GM12891 (cell line): ENCODE results near the gene RNASE7.
"Not testable (repeated sequence)": the region's sequence is repeated elsewhere in the genome, so short reads cannot be mapped to it uniquely, and the experiment has no call there.

Source experiments
- POLR2A ChIP-seq: IDR thresholded peaks from 2 replicates; pipeline ENCODE4 v1.6.1; 2011; ENCODE audit warnings: low read depth, low read length, control low read depth
- POLR2AphosphoS5 ChIP-seq: IDR thresholded peaks from 2 replicates; pipeline ENCODE4 v1.6.1; 2011; ENCODE audit warnings: low read depth, low read length, control low read depth
- TAF1 ChIP-seq: IDR thresholded peaks from 2 replicates; pipeline ENCODE4 v1.6.1; 2011; ENCODE audit warnings: low read depth, low read length, control low read depth

DNA sequence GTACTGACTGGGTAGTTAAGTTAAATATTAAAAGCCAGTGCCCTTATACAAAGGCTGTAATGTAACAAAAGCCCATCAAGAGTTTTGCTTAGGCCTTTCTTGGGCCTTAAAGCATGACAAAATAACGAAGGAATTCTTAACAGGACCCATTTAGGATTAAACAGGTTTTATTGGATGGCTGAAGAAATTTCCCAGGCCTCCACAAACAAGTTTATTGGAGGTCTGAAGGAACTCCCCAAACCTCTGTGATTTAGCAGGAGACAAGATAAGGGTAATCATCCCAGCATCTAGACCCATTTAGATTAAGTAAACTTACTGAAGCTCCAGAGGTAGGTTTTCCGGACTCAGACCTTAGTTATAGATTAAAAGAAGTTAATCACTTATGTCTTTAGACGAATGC lies 32.4 kb upstream of the RNASE7 start:
- TF ChIP-seq POLR2A, TAF1, POLR2AphosphoS5: not testable (repeated sequence)
